Measurements from ENCODE around the gene TBL3.
"Not testable (repeated sequence)": the region's sequence is repeated elsewhere in the genome, so short reads cannot be mapped to it uniquely, and the experiment has no call there.

Gene TBL3

GRCh38 chr16:1938316-1938715 lies 33.5 kb upstream of the TBL3 start:
- peaks cover 7% of the 10 kb centered on the region for H3K36me3 ChIP-seq (ENCODE audit: control insufficient read depth, insufficient read depth, low read length)
- H3K27me3 ChIP-seq (ENCODE audit: control insufficient read depth, insufficient read depth, low read length): no peaks in the 10 kb centered on the region
- no peak overlapping the region for H3K4me3 ChIP-seq (ENCODE audit: low read length)
- peaks cover 11% of the 10 kb centered on the region for H3K4me1 ChIP-seq (ENCODE audit: control insufficient read depth, insufficient read depth, low read length)
- H3K9ac ChIP-seq (ENCODE audit: low read length): no peak overlapping the region
- no peak overlapping the region for H3K27ac ChIP-seq (ENCODE audit: low read depth, low read length)

GRCh38 chr16:1938910-1939309 lies 32.9 kb upstream of the TBL3 start:
- Histone ChIP-seq H3K27ac (ENCODE audit: low read depth, low read length) (no peak overlapping the region), H3K4me1 (ENCODE audit: control insufficient read depth, insufficient read depth, low read length) (peaks cover 11% of the 10 kb centered on the region), H3K4me3 (ENCODE audit: low read length) (no peak overlapping the region), H3K36me3 (ENCODE audit: control insufficient read depth, insufficient read depth, low read length) (peaks cover 7% of the 10 kb centered on the region), H3K27me3 (ENCODE audit: control insufficient read depth, insufficient read depth, low read length) (no peaks in the 10 kb centered on the region), H3K9ac (ENCODE audit: low read length) (no peak overlapping the region)

- H3K27me3 ChIP-seq (ENCODE audit: control insufficient read depth, insufficient read depth, low read length); H3K36me3 ChIP-seq (ENCODE audit: control insufficient read depth, insufficient read depth, low read length); H3K9ac ChIP-seq (ENCODE audit: low read length); H3K27ac ChIP-seq (ENCODE audit: low read depth, low read length); H3K4me3 ChIP-seq (ENCODE audit: low read length): not testable (repeated sequence)
- H3K4me1 ChIP-seq (ENCODE audit: control insufficient read depth, insufficient read depth, low read length): peaks cover 11% of the 10 kb centered on the region
Observed at GRCh38 chr16:1939833-1940232, 32.0 kb upstream of the TBL3 start.

- no peak overlapping the region for H3K4me3 ChIP-seq (ENCODE audit: low read length)
- no peak overlapping the region for H3K9ac ChIP-seq (ENCODE audit: low read length)
- peaks cover 11% of the 10 kb centered on the region for H3K4me1 ChIP-seq (ENCODE audit: control insufficient read depth, insufficient read depth, low read length)
- H3K36me3 ChIP-seq (ENCODE audit: control insufficient read depth, insufficient read depth, low read length): peaks cover 7% of the 10 kb centered on the region
- no peak overlapping the region for H3K27ac ChIP-seq (ENCODE audit: low read depth, low read length)
- no peaks in the 10 kb centered on the region for H3K27me3 ChIP-seq (ENCODE audit: control insufficient read depth, insufficient read depth, low read length)
Observed at GRCh38 chr16:1940273-1941161, 31.3 kb upstream of the TBL3 start.

GRCh38 chr16:1941162-1942046 lies 30.4 kb upstream of the TBL3 start:
- H3K27me3 ChIP-seq (ENCODE audit: control insufficient read depth, insufficient read depth, low read length): no peaks in the 10 kb centered on the region
- peaks cover 7% of the 10 kb centered on the region for H3K36me3 ChIP-seq (ENCODE audit: control insufficient read depth, insufficient read depth, low read length)
- peak overlapping the region; percentile 90 for H3K4me3 ChIP-seq (ENCODE audit: low read length)
- H3K27ac ChIP-seq (ENCODE audit: low read depth, low read length): no peak overlapping the region
- peaks cover 11% of the 10 kb centered on the region for H3K4me1 ChIP-seq (ENCODE audit: control insufficient read depth, insufficient read depth, low read length)
- H3K9ac ChIP-seq (ENCODE audit: low read length): no peak overlapping the region

- H3K9ac ChIP-seq (ENCODE audit: low read length): peak overlapping the region; percentile 87
- H3K27ac ChIP-seq (ENCODE audit: low read depth, low read length): peak overlapping the region; percentile 77
- H3K4me3 ChIP-seq (ENCODE audit: low read length): peak overlapping the region; percentile 90
- H3K4me1 ChIP-seq (ENCODE audit: control insufficient read depth, insufficient read depth, low read length): peaks cover 11% of the 10 kb centered on the region
- peaks cover 7% of the 10 kb centered on the region for H3K36me3 ChIP-seq (ENCODE audit: control insufficient read depth, insufficient read depth, low read length)
- H3K27me3 ChIP-seq (ENCODE audit: control insufficient read depth, insufficient read depth, low read length): no peaks in the 10 kb centered on the region
Observed at GRCh38 chr16:1942047-1942809, 29.6 kb upstream of the TBL3 start.

- Histone ChIP-seq H3K9ac (ENCODE audit: low read length) (peak within 1 kb of the TSS; percentile 87), H3K36me3 (ENCODE audit: control insufficient read depth, insufficient read depth, low read length) (peaks cover 7% of the 10 kb centered on the region), H3K27me3 (ENCODE audit: control insufficient read depth, insufficient read depth, low read length) (no peaks in the 10 kb centered on the region), H3K4me1 (ENCODE audit: control insufficient read depth, insufficient read depth, low read length) (peaks cover 11% of the 10 kb centered on the region), H3K4me3 (ENCODE audit: low read length) (peak within 1 kb of the TSS; percentile 90), H3K27ac (ENCODE audit: low read depth, low read length) (peak within 1 kb of the TSS; percentile 77)
Observed at GRCh38 chr16:1942810-1943726, 28.8 kb upstream of the TBL3 start, which contains the start of gene MSRB1. Gene MSRB1, minus strand, starts transcription at chr16:1943199. Its CDS starts 43 bp downstream, at chr16:1943156.

GRCh38 chr16:1944612-1945199 lies 27.1 kb upstream of the TBL3 start:
- H3K9ac ChIP-seq (ENCODE audit: low read length): no peak overlapping the region
- no peak overlapping the region for H3K27ac ChIP-seq (ENCODE audit: low read depth, low read length)
- peaks cover 11% of the 10 kb centered on the region for H3K4me1 ChIP-seq (ENCODE audit: control insufficient read depth, insufficient read depth, low read length)
- H3K4me3 ChIP-seq (ENCODE audit: low read length): no peak overlapping the region
- no peaks in the 10 kb centered on the region for H3K36me3 ChIP-seq (ENCODE audit: control insufficient read depth, insufficient read depth, low read length)
- H3K27me3 ChIP-seq (ENCODE audit: control insufficient read depth, insufficient read depth, low read length): no peaks in the 10 kb centered on the region

GRCh38 chr16:1945559-1946391 lies 26.1 kb upstream of the TBL3 start:
- H3K9ac ChIP-seq (ENCODE audit: low read length): no peak overlapping the region
- no peak overlapping the region for H3K4me3 ChIP-seq (ENCODE audit: low read length)
- no peaks in the 10 kb centered on the region for H3K27me3 ChIP-seq (ENCODE audit: control insufficient read depth, insufficient read depth, low read length)
- H3K27ac ChIP-seq (ENCODE audit: low read depth, low read length): no peak overlapping the region
- no peaks in the 10 kb centered on the region for H3K36me3 ChIP-seq (ENCODE audit: control insufficient read depth, insufficient read depth, low read length)
- H3K4me1 ChIP-seq (ENCODE audit: control insufficient read depth, insufficient read depth, low read length): peaks cover 11% of the 10 kb centered on the region

- Histone ChIP-seq H3K9ac (ENCODE audit: low read length) (no peak overlapping the region), H3K4me1 (ENCODE audit: control insufficient read depth, insufficient read depth, low read length) (peaks cover 11% of the 10 kb centered on the region)
Observed at GRCh38 chr16:1946495-1947368, 25.1 kb upstream of the TBL3 start.

More at GRCh38 chr16:1946495-1947368, 25.1 kb upstream of the TBL3 start:
- no peaks in the 10 kb centered on the region for H3K36me3 ChIP-seq (ENCODE audit: control insufficient read depth, insufficient read depth, low read length)
- no peaks in the 10 kb centered on the region for H3K27me3 ChIP-seq (ENCODE audit: control insufficient read depth, insufficient read depth, low read length)
- H3K27ac ChIP-seq (ENCODE audit: low read depth, low read length): no peak overlapping the region
- H3K4me3 ChIP-seq (ENCODE audit: low read length): no peak overlapping the region

All from rectal smooth muscle tissue (tissue), 1 donor.